NCI-H146 treated with DMSO at 0.1 percent for 48 hours (cell line): ENCODE results near the gene TAF11L13.

Source experiments
- DNase-seq: peaks from one replicate; lab custom pipeline; 2025; ENCODE audit not compliant: unreplicated experiment; lab: John Stamatoyannopoulos, UW

TAF11L13 gene

DNA sequence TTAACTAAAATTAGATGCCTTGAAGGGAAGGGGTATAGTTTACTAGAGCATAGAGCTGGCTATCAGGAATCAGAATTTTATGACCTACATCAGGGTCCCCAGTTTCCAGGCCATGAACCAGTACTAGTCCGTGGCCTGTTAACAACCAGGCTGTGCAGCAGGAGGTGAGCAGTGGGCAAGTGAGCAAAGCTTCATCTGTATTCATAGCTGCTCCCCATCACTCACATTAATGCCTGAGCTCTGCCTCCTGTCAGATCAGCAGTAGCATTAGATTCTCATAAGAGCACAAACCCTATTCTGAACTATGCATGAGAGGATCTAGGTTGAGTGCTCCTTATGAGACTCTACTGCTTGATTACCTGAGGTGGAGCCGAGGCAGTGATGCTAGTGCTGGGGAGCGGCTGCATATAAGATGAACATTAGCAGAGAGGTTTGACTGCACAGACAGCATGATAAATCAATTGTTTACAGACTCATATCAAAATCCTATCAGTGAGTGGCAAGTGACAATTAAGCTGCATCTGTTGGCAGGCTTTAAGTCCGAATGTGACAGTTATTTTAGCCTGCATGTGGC lies 47.0 kb downstream of the TAF11L13 start:
- DNase-seq = no peak

DNA sequence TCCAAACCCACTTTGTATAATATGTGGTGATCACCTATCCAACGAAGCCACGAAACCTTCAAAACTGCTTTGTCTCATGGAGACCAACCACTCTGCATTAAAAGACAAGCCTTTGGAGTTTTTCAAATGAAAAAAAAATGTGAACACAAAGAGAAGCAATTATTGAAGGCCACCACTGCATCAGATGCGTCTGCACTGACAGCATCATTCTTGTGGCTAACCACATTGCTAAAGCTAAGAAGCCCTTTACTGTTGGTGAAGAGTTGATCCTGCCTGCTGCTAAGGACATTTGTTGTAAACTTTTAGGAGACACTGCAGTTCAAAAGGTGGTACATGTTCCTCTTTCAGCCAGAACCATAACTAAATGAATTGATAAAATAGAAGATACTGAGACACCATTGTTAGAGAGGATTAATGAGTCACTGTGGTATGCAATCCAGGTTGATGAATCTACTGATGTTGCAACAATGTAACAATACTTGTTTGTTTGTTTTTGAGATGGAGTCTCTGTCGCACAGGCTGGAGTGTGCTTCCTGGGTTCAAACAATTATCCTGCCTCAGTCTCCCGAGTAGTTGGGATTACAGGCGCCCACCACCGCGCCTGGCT lies 47.8 kb downstream of the TAF11L13 start:
- DNase-seq = no peak

GRCh38 chr5:17680737-17681136 lies 48.8 kb downstream of the TAF11L13 start:
- no peak for DNase-seq
